Measurements from ENCODE around the gene PWWP2B. TPM values are rescaled to one million over a fixed set of nuclear protein-coding genes. Genes with fewer than 3 reads are reported as not detected.

PWWP2B gene
- total and polyA plus RNA-seq, 2 of the 13 experiments (the other 11 are each of a cell fraction or from before 2014, with no cell fraction given): 2.3 to 4.7 TPM

- TF ChIP-seq ZBTB10 (CRISPR knock-in tag; IDR thresholded peaks at IDR 0.05; ENCODE audit: borderline replicate concordance) (no peak), ZBTB7A (CRISPR knock-in tag; IDR thresholded peaks at IDR 0.05) (no peak), KAT8 (CRISPR knock-in tag; IDR thresholded peaks at IDR 0.05) (peak; percentile 42), ZNF746 (CRISPR knock-in tag; IDR thresholded peaks at IDR 0.05) (peak; percentile 90), NBN (conservative IDR thresholded peaks at IDR 0.05) (no peak), NFKB2 (CRISPR knock-in tag; IDR thresholded peaks at IDR 0.05; ENCODE audit: borderline replicate concordance) (no peak), BRD4 (CRISPR knock-in tag; IDR thresholded peaks at IDR 0.05) (no peak), MTERF4 (CRISPR knock-in tag; IDR thresholded peaks at IDR 0.05) (no peak), EHMT2 (IDR thresholded peaks at IDR 0.05; ENCODE audit: borderline replicate concordance, low read depth, low read length) (no peak), FUBP1 (CRISPR knock-in tag; IDR thresholded peaks at IDR 0.05; ENCODE audit: borderline replicate concordance) (no peak), KDM6A (CRISPR knock-in tag; IDR thresholded peaks at IDR 0.05; ENCODE audit: low read depth) (no peak; the same call in 1 of the 2 replicates), ELF1 (CRISPR knock-in tag; IDR thresholded peaks at IDR 0.05) (peak; percentile 88), FOXC1 (CRISPR knock-in tag; IDR thresholded peaks at IDR 0.05; ENCODE audit: borderline replicate concordance) (no peak), MXI1 (IDR thresholded peaks at IDR 0.05; ENCODE audit: borderline replicate concordance, low read depth, low read length) (no peak), ZNF724P (CRISPR knock-in tag; IDR thresholded peaks at IDR 0.05; ENCODE audit: borderline replicate concordance) (0 out of 2 replicates have a peak, but pooled peaks have one; percentile 57), TCF7 (IDR thresholded peaks at IDR 0.05; ENCODE audit: low read depth) (no peak), MXD4 (CRISPR knock-in tag; IDR thresholded peaks at IDR 0.05) (no peak), MTF1 (CRISPR knock-in tag; IDR thresholded peaks at IDR 0.05) (no peak), HIC2 (CRISPR knock-in tag; IDR thresholded peaks at IDR 0.05; ENCODE audit: low read depth) (peak; percentile 94), KDM1A (CRISPR knock-in tag; IDR thresholded peaks at IDR 0.05) (no peak), HNF4A (CRISPR knock-in tag; IDR thresholded peaks at IDR 0.05) (no peak), CENPT (CRISPR knock-in tag; IDR thresholded peaks at IDR 0.05; ENCODE audit: low read depth) (no peak)
Observed at GRCh38 chr10:132446661-132447445, 49.9 kb downstream of the PWWP2B start (continued).
